Measurements from ENCODE around the gene CDK8. TPM values are rescaled to one million over a fixed set of nuclear protein-coding genes. Genes with fewer than 3 reads are reported as not detected.

The CDK8 gene
- total RNA-seq (10 to 100 TPM in 3 of 6 donors, 1 to 10 TPM in 3; 7.3 to 12.5 (median 9.9) TPM), polyA plus RNA-seq (10 to 100 TPM in 1 of 2 donors, 1 to 10 TPM in 1; 9.2 to 11.4 TPM)

GRCh38 chr13:26253787-26254582, at the start of gene CDK8:
Gene CDK8, plus strand, starts transcription at chr13:26254129. Its CDS starts 513 bp downstream, at chr13:26254642.
- Histone ChIP-seq H3K27me3 (no peaks in the 10 kb centered on the region), H3K27ac (peak within 1 kb of the TSS; percentile 84 to 93 (median 90)), H3K4me1 (peaks cover 0 to 13% (median 13%) of the 10 kb centered on the region in 3 donors), H3K9me3 (no peaks in the 10 kb centered on the region), H3K36me3 (no peaks in the 10 kb centered on the region), H3K4me3 (peak within 1 kb of the TSS; percentile 78 to 96 (median 88))
- intact Hi-C loops (cut with DNase I) = no loop called here
- WGBS, 2 donors = 0 to 1% methylated on average over 69 to 79 of the region's 79 CpGs
- DNase-seq = peak; percentile 83 to 92 (median 90)
- no peak for FAIRE-seq
- ATAC-seq = peak; percentile 89 to 94 (median 90)
- no peak for TF ChIP-seq CTCF (IDR thresholded peaks at IDR 0.05)

- Histone ChIP-seq H3K36me3 (peaks cover 0 to 11% (median 0%) of the 10 kb centered on the region in 3 donors), H3K4me1 (no peaks in the 10 kb centered on the region)
- 85 to 92% methylated on average over 1 of the region's 1 CpG for WGBS, 2 donors
Measured at GRCh38 chr13:26208287-26208686, 45.6 kb upstream of the CDK8 start.

GRCh38 chr13:26213345-26213744, 40.6 kb upstream of the CDK8 start:
- DNase-seq (no peak), FAIRE-seq (no peak), ATAC-seq (no peak)
- Histone ChIP-seq H3K9me3 (no peaks in the 10 kb centered on the region), H3K4me3 (no peak overlapping the region), H3K27me3 (no peaks in the 10 kb centered on the region), H3K4me1 (no peaks in the 10 kb centered on the region), H3K27ac (no peak overlapping the region), H3K36me3 (peaks cover 0 to 58% (median 34%) of the 10 kb centered on the region in 3 donors)
- no peak for TF ChIP-seq CTCF (IDR thresholded peaks at IDR 0.05)
- 63 to 78% methylated on average over 1 of the region's 1 CpG for WGBS, 2 donors
- intact Hi-C loops (cut with DNase I) = no loop called here

More at GRCh38 chr13:26208287-26208686, 45.6 kb upstream of the CDK8 start:
- H3K27ac ChIP-seq = no peak overlapping the region
- FAIRE-seq (no peak), ATAC-seq (no peak), DNase-seq (no peak)
- intact Hi-C loops (cut with DNase I) = no loop called here
- H3K4me3 ChIP-seq = no peak overlapping the region
- H3K27me3 ChIP-seq = no peaks in the 10 kb centered on the region
- no peaks in the 10 kb centered on the region for H3K9me3 ChIP-seq
- TF ChIP-seq CTCF (IDR thresholded peaks at IDR 0.05) = no peak

- TF ChIP-seq CTCF (IDR thresholded peaks at IDR 0.05) = no peak
- H3K4me1 ChIP-seq = peaks cover 0 to 2% (median 0%) of the 10 kb centered on the region in 3 donors
- no peak overlapping the region for H3K27ac ChIP-seq
- ATAC-seq = no peak
- intact Hi-C loops (cut with DNase I) = no loop called here
- DNase-seq = no peak
- H3K27me3 ChIP-seq = no peaks in the 10 kb centered on the region
- H3K4me3 ChIP-seq = no peak overlapping the region
- H3K36me3 ChIP-seq = peaks cover 0 to 62% (median 37%) of the 10 kb centered on the region in 3 donors
- 91 to 92% methylated on average over 6 of the region's 6 CpGs for WGBS, 2 donors
- H3K9me3 ChIP-seq = no peaks in the 10 kb centered on the region
- no peak for FAIRE-seq
Measured at GRCh38 chr13:26213982-26214381, 39.9 kb upstream of the CDK8 start.

GRCh38 chr13:26216042-26216441, 37.9 kb upstream of the CDK8 start:
- Histone ChIP-seq H3K27ac (no peak overlapping the region), H3K9me3 (no peaks in the 10 kb centered on the region), H3K27me3 (no peaks in the 10 kb centered on the region), H3K4me3 (no peak overlapping the region), H3K4me1 (peaks cover 7 to 20% (median 8%) of the 10 kb centered on the region in 3 donors), H3K36me3 (peaks cover 0 to 62% (median 37%) of the 10 kb centered on the region in 3 donors)
- DNase-seq = no peak
- no peak for FAIRE-seq
- 92 to 97% methylated on average over 2 of the region's 2 CpGs for WGBS, 2 donors
- intact Hi-C loops (cut with DNase I) = no loop called here
- no peak for ATAC-seq
- no peak for TF ChIP-seq CTCF (IDR thresholded peaks at IDR 0.05)
